ENCODE data around the gene PNKP. TPM values are rescaled to one million over a fixed set of nuclear protein-coding genes. Genes with fewer than 3 reads are reported as not detected.

Gene PNKP
- total and polyA plus RNA-seq, 10 of the 15 experiments (the other 5 are each of a cell fraction or from before 2014, with no cell fraction given): 2.9 to 82.3 (median 33.2) TPM

GRCh38 chr19:49817964-49818648, 49.3 kb downstream of the PNKP start, which contains the start of gene MED25 (continued):
- TF ChIP-seq CUX1 (IDR thresholded peaks at IDR 0.05; ENCODE audit: insufficient replicate concordance, low read depth, low read length) (no peak), SMARCA5 (IDR thresholded peaks at IDR 0.05) (0 out of 2 replicates have a peak, but pooled peaks have one; percentile 42), WRNIP1 (IDR thresholded peaks at IDR 0.05; ENCODE audit: borderline replicate concordance, low read depth, low read length) (no peak), NBN (IDR thresholded peaks at IDR 0.05) (peak; percentile 76; the same call in 1 of the 2 replicates), CREB1 (IDR thresholded peaks at IDR 0.05; ENCODE audit: low read depth) (peak; percentile 59; the same call in 1 of the 2 replicates), SP1 (IDR thresholded peaks at IDR 0.05; ENCODE audit: low read depth, low read length) (no peak), GATAD2B (conservative IDR thresholded peaks at IDR 0.05; ENCODE audit: low read depth) (0 out of 2 replicates have a peak, but pooled peaks have one; percentile 51), ZBED1 (IDR thresholded peaks at IDR 0.05; ENCODE audit: borderline replicate concordance) (no peak), EP300 (IDR thresholded peaks at IDR 0.05; ENCODE audit: borderline replicate concordance in 1 of 2, control insufficient read depth in 1 of 2, low read depth in 2 of 2, low read length in 2 of 2) (no peak), NR2F1 (conservative IDR thresholded peaks at IDR 0.05) (peak; percentile 59; the same call in 1 of the 2 replicates), CBFB (IDR thresholded peaks at IDR 0.05; ENCODE audit: low read depth) (no peak), SIX5 (IDR thresholded peaks at IDR 0.05; ENCODE audit: low read depth, low read length, severe bottlenecking) (peak; percentile 72), NKRF (conservative IDR thresholded peaks at IDR 0.05) (peak; percentile 32; the same call in 1 of the 2 replicates), MXI1 (IDR thresholded peaks at IDR 0.05; ENCODE audit: low read depth, low read length) (no peak; the same call in 1 of the 2 replicates)
- TF ChIP-seq, protein P1, sequence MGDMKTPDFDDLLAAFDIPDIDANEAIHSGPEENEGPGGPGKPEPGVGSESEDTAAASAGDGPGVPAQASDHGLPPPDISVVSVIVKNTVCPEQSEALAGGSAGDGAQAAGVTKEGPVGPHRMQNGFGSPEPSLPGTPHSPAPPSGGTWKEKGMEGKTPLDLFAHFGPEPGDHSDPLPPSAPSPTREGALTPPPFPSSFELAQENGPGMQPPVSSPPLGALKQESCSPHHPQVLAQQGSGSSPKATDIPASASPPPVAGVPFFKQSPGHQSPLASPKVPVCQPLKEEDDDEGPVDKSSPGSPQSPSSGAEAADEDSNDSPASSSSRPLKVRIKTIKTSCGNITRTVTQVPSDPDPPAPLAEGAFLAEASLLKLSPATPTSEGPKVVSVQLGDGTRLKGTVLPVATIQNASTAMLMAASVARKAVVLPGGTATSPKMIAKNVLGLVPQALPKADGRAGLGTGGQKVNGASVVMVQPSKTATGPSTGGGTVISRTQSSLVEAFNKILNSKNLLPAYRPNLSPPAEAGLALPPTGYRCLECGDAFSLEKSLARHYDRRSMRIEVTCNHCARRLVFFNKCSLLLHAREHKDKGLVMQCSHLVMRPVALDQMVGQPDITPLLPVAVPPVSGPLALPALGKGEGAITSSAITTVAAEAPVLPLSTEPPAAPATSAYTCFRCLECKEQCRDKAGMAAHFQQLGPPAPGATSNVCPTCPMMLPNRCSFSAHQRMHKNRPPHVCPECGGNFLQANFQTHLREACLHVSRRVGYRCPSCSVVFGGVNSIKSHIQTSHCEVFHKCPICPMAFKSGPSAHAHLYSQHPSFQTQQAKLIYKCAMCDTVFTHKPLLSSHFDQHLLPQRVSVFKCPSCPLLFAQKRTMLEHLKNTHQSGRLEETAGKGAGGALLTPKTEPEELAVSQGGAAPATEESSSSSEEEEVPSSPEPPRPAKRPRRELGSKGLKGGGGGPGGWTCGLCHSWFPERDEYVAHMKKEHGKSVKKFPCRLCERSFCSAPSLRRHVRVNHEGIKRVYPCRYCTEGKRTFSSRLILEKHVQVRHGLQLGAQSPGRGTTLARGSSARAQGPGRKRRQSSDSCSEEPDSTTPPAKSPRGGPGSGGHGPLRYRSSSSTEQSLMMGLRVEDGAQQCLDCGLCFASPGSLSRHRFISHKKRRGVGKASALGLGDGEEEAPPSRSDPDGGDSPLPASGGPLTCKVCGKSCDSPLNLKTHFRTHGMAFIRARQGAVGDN (IDR thresholded peaks at IDR 0.05): no peak
